DND-41 (cell line): ENCODE data around the gene PBLD.
"Not testable (repeated sequence)": the region's sequence is repeated elsewhere in the genome, so short reads cannot be mapped to it uniquely, and the experiment has no call there.

ENCODE experiments used
- ATAC-seq: fragments of 200-7000 bp; cut with Tn5 transposase; 3 replicates; pipeline ENCODE4 v1.9.1; 2021; ENCODE audit warnings: low read depth; ENCODE audit not compliant: insufficient read depth
- DNase-seq: peaks from one replicate; pipeline ENCODE4 v3.0.0-alpha.2; 2020
- H2AFZ ChIP-seq: 2 replicates; pipeline ENCODE4 v1.6.0; 2012; ENCODE audit warnings: low read depth, low read length
- H3K27ac ChIP-seq: 2 replicates; pipeline ENCODE4 v1.5.1; 2012; ENCODE audit warnings: low read length, inconsistent platforms
- H3K27me3 ChIP-seq: fragments of 200-600 bp; sonication (generic); 2 replicates; pipeline ENCODE4 v1.6.0; 2012; ENCODE audit warnings: low read length, mild to moderate bottlenecking, inconsistent platforms; ENCODE audit not compliant: insufficient read depth, poor library complexity
- H3K36me3 ChIP-seq: 2 replicates; pipeline ENCODE4 v1.5.1; 2012; ENCODE audit warnings: low read length, inconsistent platforms; ENCODE audit not compliant: insufficient read depth
- H3K4me1 ChIP-seq: 2 replicates; pipeline ENCODE4 v1.5.1; 2012; ENCODE audit warnings: mild to moderate bottlenecking, low read length; ENCODE audit not compliant: insufficient read depth
- H3K4me2 ChIP-seq: 2 replicates; pipeline ENCODE4 v1.6.0; 2012; ENCODE audit warnings: mild to moderate bottlenecking, moderate library complexity, low read length, inconsistent platforms; ENCODE audit not compliant: insufficient read depth
- H3K4me3 ChIP-seq, 2 experiments: fragments of 200-600 bp in 1 of 2; shearing (Covaris generic) in 1 of 2; 2 replicates each; pipeline ENCODE4 v1.5.1; 2012 to 2016; ENCODE audit warnings: inconsistent platforms in 2 of 2, low read length in 2 of 2, mild to moderate bottlenecking in 2 of 2, low read depth in 1 of 2, moderate library complexity in 1 of 2
- H3K79me2 ChIP-seq: 2 replicates; pipeline ENCODE4 v1.6.0; 2012; ENCODE audit warnings: low read length, inconsistent platforms; ENCODE audit not compliant: insufficient read depth
- H3K9ac ChIP-seq: 2 replicates; pipeline ENCODE4 v1.6.0; 2012; ENCODE audit warnings: low read depth, mild to moderate bottlenecking, inconsistent platforms, low read length, moderate library complexity
- H3K9me3 ChIP-seq: 2 replicates; pipeline ENCODE4 v1.5.1; 2012; ENCODE audit warnings: low read length, moderate library complexity, mild to moderate bottlenecking, inconsistent platforms; ENCODE audit not compliant: insufficient read depth, severe bottlenecking
- H4K20me1 ChIP-seq: 2 replicates; pipeline ENCODE4 v1.6.0; 2012; ENCODE audit warnings: low read length; ENCODE audit not compliant: insufficient read depth
- CTCF ChIP-seq: IDR thresholded peaks from 2 replicates; pipeline ENCODE4 v1.5.1; 2012; ENCODE audit warnings: borderline replicate concordance, low read length, moderate library complexity, mild to moderate bottlenecking; ENCODE audit not compliant: poor library complexity, severe bottlenecking; ENCODE audit errors: extremely low read depth
- EZH2 ChIP-seq: IDR thresholded peaks from 3 replicates; pipeline ENCODE4 v1.6.1; 2012; ENCODE audit warnings: borderline replicate concordance, low read depth, mild to moderate bottlenecking, moderate library complexity, low read length, inconsistent platforms; ENCODE audit not compliant: severe bottlenecking

The PBLD gene

GRCh38 chr10:68315582-68315981, 17.1 kb downstream of the PBLD start:
- Histone ChIP-seq H4K20me1 (no peaks in the 10 kb centered on the region), H3K9ac (no peak overlapping the region), H3K4me2 (no peak overlapping the region), H3K4me3 (no peak overlapping the region), H3K27me3 (no peaks in the 10 kb centered on the region), H3K36me3 (no peaks in the 10 kb centered on the region), H3K79me2 (no peaks in the 10 kb centered on the region), H3K27ac (no peak overlapping the region), H3K4me1 (peaks cover 16% of the 10 kb centered on the region), H3K9me3 (peaks cover 10% of the 10 kb centered on the region), H2AFZ (no peak overlapping the region)
- no peak for TF ChIP-seq EZH2
- TF ChIP-seq CTCF, result no peak
- ATAC-seq (no peak), DNase-seq (no peak)

- Histone ChIP-seq H3K9me3 (peaks cover 10% of the 10 kb centered on the region), H3K4me2 (peak overlapping the region; percentile 10; the same call in 1 of the 2 replicates)
- H3K4me3 ChIP-seq, result not testable (repeated sequence)
Observed at GRCh38 chr10:68314930-68315329, 17.8 kb downstream of the PBLD start.

GRCh38 chr10:68310531-68310930, 22.2 kb downstream of the PBLD start:
- DNase-seq (no peak), ATAC-seq (no peak)
- Histone ChIP-seq H3K4me2 (no peak overlapping the region), H4K20me1 (no peaks in the 10 kb centered on the region), H3K4me3 (no peak overlapping the region), H2AFZ (no peak overlapping the region), H3K27me3 (no peaks in the 10 kb centered on the region), H3K4me1 (peaks cover 15% of the 10 kb centered on the region), H3K9ac (no peak overlapping the region), H3K79me2 (no peaks in the 10 kb centered on the region), H3K27ac (no peak overlapping the region), H3K9me3 (no peaks in the 10 kb centered on the region), H3K36me3 (no peaks in the 10 kb centered on the region)
- no peak for TF ChIP-seq CTCF
- TF ChIP-seq EZH2, result no peak

More at GRCh38 chr10:68314930-68315329, 17.8 kb downstream of the PBLD start:
- not testable (repeated sequence) for DNase-seq, H2AFZ ChIP-seq, H3K27ac ChIP-seq, H4K20me1 ChIP-seq, H3K36me3 ChIP-seq, H3K79me2 ChIP-seq, ATAC-seq, H3K27me3 ChIP-seq, H3K9ac ChIP-seq
- peaks cover 16% of the 10 kb centered on the region for H3K4me1 ChIP-seq

- no peak overlapping the region for H3K4me2 ChIP-seq
- no peak overlapping the region for H3K4me3 ChIP-seq
- no peaks in the 10 kb centered on the region for H3K4me1 ChIP-seq
- H3K9ac ChIP-seq, result no peak overlapping the region
- H3K27me3 ChIP-seq, result no peaks in the 10 kb centered on the region
- H3K36me3 ChIP-seq, result no peaks in the 10 kb centered on the region
- H2AFZ ChIP-seq, result no peak overlapping the region
- no peaks in the 10 kb centered on the region for H3K9me3 ChIP-seq
- H3K27ac ChIP-seq, result no peak overlapping the region
- DNase-seq, result no peak
- TF ChIP-seq CTCF (no peak), EZH2 (no peak)
- ATAC-seq, result no peak
- H4K20me1 ChIP-seq, result no peaks in the 10 kb centered on the region
- H3K79me2 ChIP-seq, result no peaks in the 10 kb centered on the region
Observed at GRCh38 chr10:68305854-68306253, 26.9 kb downstream of the PBLD start.
